ENCODE data around the gene GRIA3. TPM values are rescaled to one million over a fixed set of nuclear protein-coding genes. Genes with fewer than 3 reads are reported as not detected.
"Not testable (repeated sequence)": the region's sequence is repeated elsewhere in the genome, so short reads cannot be mapped to it uniquely, and the experiment has no call there.

GRIA3 gene
- total and polyA plus RNA-seq, 2 experiments from 2014 or later, result 1.9 to 2.9 TPM

DNA sequence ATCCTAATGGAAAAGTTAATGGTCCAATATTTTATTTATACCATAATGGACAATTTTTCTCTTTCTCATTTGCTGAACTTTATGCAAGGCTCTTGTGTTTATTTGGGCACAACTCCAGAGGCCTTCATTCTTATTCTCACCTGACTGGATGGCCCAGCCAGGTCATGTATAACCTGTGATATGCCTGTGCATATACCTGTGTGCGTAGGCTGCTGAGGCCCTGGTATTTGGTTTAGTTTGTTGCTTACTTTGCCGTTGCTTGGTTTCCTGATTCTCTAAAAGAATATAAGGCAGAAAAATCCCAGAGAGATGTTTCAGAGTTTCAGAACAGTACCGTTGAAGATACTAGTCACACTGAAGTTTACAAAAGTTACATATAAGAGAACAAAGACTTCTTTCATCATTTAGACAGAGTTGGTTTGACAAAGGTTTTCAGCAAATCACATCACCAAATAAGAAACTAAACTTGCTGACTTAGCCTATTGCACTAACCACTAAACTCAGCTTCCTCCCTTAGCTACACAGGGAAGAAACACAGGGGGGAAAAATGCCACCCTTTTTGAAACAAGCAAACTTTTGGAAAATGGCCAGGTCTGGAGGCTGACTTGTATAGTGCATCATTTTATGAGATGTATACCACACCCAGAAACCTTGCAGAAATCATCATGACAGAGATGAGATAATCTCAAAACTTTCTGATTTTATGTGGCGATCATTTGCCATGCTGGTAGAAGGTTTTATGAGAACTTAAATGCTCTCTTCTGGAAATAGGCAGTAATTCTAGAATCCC lies 248.5 kb downstream of the GRIA3 start:
- 88% methylated on average over 4 of the region's 4 CpGs for WGBS (ENCODE audit: low lambda C conversion rate, missing lambda C conversion rate)
- Histone ChIP-seq H3K4me3 (no peak overlapping the region), H3K27ac (no peak overlapping the region), H3K79me2 (no peaks in the 10 kb centered on the region), H3K27me3 (no peaks in the 10 kb centered on the region), H3K36me3 (replicated peaks; ENCODE audit: insufficient read depth, low read depth) (no peaks in the 10 kb centered on the region), H3K9me3 (ENCODE audit: low read depth) (no peaks in the 10 kb centered on the region), H3K9me2 (replicated peaks; ENCODE audit: insufficient read depth) (no peaks in the 10 kb centered on the region), H4K20me1 (ENCODE audit: insufficient read depth, poor library complexity, severe bottlenecking) (no peaks in the 10 kb centered on the region), H3K4me1 (ENCODE audit: insufficient read depth) (no peaks in the 10 kb centered on the region), H3K4me2 (no peak overlapping the region), H2AFZ (no peak overlapping the region)
- TF ChIP-seq EZH2phosphoT487 (IDR thresholded peaks at IDR 0.05; ENCODE audit: low read depth, severe bottlenecking, unreplicated experiment) (no peak), EZH2 (IDR thresholded peaks at IDR 0.05; ENCODE audit: borderline replicate concordance) (no peak)
- TF ChIP-seq, protein P1, sequence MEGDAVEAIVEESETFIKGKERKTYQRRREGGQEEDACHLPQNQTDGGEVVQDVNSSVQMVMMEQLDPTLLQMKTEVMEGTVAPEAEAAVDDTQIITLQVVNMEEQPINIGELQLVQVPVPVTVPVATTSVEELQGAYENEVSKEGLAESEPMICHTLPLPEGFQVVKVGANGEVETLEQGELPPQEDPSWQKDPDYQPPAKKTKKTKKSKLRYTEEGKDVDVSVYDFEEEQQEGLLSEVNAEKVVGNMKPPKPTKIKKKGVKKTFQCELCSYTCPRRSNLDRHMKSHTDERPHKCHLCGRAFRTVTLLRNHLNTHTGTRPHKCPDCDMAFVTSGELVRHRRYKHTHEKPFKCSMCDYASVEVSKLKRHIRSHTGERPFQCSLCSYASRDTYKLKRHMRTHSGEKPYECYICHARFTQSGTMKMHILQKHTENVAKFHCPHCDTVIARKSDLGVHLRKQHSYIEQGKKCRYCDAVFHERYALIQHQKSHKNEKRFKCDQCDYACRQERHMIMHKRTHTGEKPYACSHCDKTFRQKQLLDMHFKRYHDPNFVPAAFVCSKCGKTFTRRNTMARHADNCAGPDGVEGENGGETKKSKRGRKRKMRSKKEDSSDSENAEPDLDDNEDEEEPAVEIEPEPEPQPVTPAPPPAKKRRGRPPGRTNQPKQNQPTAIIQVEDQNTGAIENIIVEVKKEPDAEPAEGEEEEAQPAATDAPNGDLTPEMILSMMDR (IDR thresholded peaks at IDR 0.05; ENCODE audit: poor library complexity), result no peak
- DNase-seq (ENCODE audit: low spot score), result no peak

DNA sequence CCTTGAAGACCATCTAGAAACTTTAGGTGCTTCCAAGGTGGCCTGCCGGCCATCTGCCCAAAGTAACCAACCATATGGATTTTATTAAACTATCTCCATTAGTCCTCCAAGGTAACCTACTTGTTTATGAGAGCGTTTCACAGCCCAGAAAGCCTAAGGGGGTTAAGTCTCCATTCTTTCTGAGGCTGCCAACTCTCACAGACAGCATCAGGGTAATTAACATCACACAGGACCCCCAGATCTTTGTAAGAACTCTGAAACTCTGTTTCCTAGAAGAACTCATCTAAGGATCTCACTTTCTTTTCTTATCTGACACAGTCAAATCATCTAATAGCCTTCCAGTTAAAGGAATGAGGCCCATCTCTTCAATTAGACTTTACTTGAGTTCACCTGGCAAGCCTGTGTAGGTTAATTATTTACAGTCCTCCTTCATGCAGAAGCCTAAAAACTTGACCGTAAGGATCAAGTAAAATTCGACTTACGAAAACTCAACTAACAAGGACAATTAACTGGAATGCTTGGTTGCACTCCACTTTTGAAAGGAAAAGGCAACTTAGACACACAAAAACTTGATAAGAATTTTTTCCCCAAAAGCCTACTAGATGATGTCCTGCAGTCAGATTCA lies 252.5 kb downstream of the GRIA3 start:
- TF ChIP-seq, protein P1 (IDR thresholded peaks at IDR 0.05; ENCODE audit: poor library complexity), result no peak
- TF ChIP-seq EZH2phosphoT487 (IDR thresholded peaks at IDR 0.05; ENCODE audit: low read depth, severe bottlenecking, unreplicated experiment) (no peak), EZH2 (IDR thresholded peaks at IDR 0.05; ENCODE audit: borderline replicate concordance) (no peak)
- WGBS (ENCODE audit: low lambda C conversion rate, missing lambda C conversion rate), result 56% methylated on average over 5 of the region's 5 CpGs
- Histone ChIP-seq H3K4me1 (ENCODE audit: insufficient read depth) (no peaks in the 10 kb centered on the region), H3K9me2 (replicated peaks; ENCODE audit: insufficient read depth) (no peaks in the 10 kb centered on the region), H3K27ac (no peak overlapping the region), H3K79me2 (no peaks in the 10 kb centered on the region), H3K27me3 (no peaks in the 10 kb centered on the region), H4K20me1 (ENCODE audit: insufficient read depth, poor library complexity, severe bottlenecking) (no peaks in the 10 kb centered on the region), H3K36me3 (replicated peaks; ENCODE audit: insufficient read depth, low read depth) (no peaks in the 10 kb centered on the region), H3K4me2 (no peak overlapping the region), H2AFZ (no peak overlapping the region), H3K4me3 (no peak overlapping the region), H3K9me3 (ENCODE audit: low read depth) (no peaks in the 10 kb centered on the region)
- DNase-seq (ENCODE audit: low spot score), result peak; percentile 5

DNA sequence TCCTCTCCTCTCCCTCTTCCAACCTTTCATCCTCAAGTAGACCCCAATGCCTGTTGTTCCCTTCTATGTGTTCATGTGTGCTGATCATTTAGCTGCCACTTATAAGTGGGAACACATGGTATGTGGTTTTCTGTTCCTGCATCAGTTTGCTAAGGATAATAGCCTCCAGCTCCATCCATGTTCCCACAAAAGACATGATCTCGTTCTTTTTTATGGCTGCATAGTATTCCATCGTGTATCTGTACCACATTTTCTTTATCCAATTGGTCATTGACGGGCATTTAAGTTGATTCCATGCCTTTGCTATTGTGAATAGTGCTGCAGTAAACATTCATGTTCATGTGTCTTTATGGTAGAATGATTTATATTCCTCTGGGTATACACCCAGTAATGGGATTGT lies 255.8 kb downstream of the GRIA3 start:
- H3K4me2 ChIP-seq; DNase-seq (ENCODE audit: low spot score): not testable (repeated sequence)
- 63% methylated on average over 3 of the region's 3 CpGs for WGBS (ENCODE audit: low lambda C conversion rate, missing lambda C conversion rate)

DNA sequence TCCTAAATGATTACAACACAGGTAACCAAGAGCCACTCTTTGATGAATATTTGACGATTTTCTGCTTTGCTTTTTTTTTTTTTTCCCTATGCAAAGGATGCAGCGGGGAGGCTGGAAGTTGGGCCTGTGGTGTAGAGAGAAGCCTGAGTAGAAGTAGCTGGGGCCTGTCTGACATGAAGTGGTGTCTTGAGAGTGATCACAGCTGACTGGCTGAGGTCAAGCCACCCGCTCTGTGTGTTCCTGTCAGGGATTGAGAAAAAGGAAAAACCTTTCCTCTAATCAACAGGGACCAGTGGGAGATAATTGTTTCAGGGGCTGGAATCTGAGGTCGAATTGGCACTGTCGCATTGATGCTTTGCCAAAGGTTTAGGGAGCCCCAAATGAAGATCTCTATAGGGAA lies 258.7 kb downstream of the GRIA3 start:
- H4K20me1 ChIP-seq (ENCODE audit: insufficient read depth, poor library complexity, severe bottlenecking), result no peaks in the 10 kb centered on the region
- H3K36me3 ChIP-seq (replicated peaks; ENCODE audit: insufficient read depth, low read depth), result no peaks in the 10 kb centered on the region
- no peaks in the 10 kb centered on the region for H3K27me3 ChIP-seq
- H3K4me2 ChIP-seq, result no peak overlapping the region
- DNase-seq (ENCODE audit: low spot score), result no peak
- H3K27ac ChIP-seq, result no peak overlapping the region
- 58% methylated on average over 5 of the region's 5 CpGs for WGBS (ENCODE audit: low lambda C conversion rate, missing lambda C conversion rate)
- TF ChIP-seq, protein P1 (IDR thresholded peaks at IDR 0.05; ENCODE audit: poor library complexity), result no peak
- TF ChIP-seq EZH2phosphoT487 (IDR thresholded peaks at IDR 0.05; ENCODE audit: low read depth, severe bottlenecking, unreplicated experiment), result no peak
- no peaks in the 10 kb centered on the region for H3K9me3 ChIP-seq (ENCODE audit: low read depth)
- H3K9me2 ChIP-seq (replicated peaks; ENCODE audit: insufficient read depth), result no peaks in the 10 kb centered on the region
- no peak overlapping the region for H3K4me3 ChIP-seq
- no peaks in the 10 kb centered on the region for H3K79me2 ChIP-seq
- no peaks in the 10 kb centered on the region for H3K4me1 ChIP-seq (ENCODE audit: insufficient read depth)
- H2AFZ ChIP-seq, result no peak overlapping the region

More for the DNA sequence above, 255.8 kb downstream of the GRIA3 start:
- H4K20me1 ChIP-seq (ENCODE audit: insufficient read depth, poor library complexity, severe bottlenecking); H3K27ac ChIP-seq; H3K79me2 ChIP-seq; H2AFZ ChIP-seq; H3K4me3 ChIP-seq; H3K9me2 ChIP-seq (replicated peaks; ENCODE audit: insufficient read depth); H3K36me3 ChIP-seq (replicated peaks; ENCODE audit: insufficient read depth, low read depth); H3K4me1 ChIP-seq (ENCODE audit: insufficient read depth); H3K9me3 ChIP-seq (ENCODE audit: low read depth); H3K27me3 ChIP-seq: not testable (repeated sequence)
